Effector memory CD8-positive, alpha-beta T cell (primary cell): ENCODE measurements around the gene NTM.

ENCODE experiments used
- ATAC-seq: fragments of 150-1000 bp; cut with Tn5 transposase; replicated peaks from 2 replicates; pipeline ENCODE4 v1.10.0; 2021; ENCODE audit warnings: mild to moderate bottlenecking, moderate library complexity
- DNase-seq, 3 experiments: peaks; one replicate each; pipeline ENCODE4 v3.0.0; 2021
- H3K27ac Mint-ChIP-seq, 2 donors: one replicate each; pipeline ENCODE4 v1.8.0; 2022; ENCODE audit warnings: mild to moderate bottlenecking in 2 of 2, mixed read lengths in 2 of 2, moderate library complexity in 2 of 2
- H3K27me3 Mint-ChIP-seq, 2 donors: one replicate each; pipeline ENCODE4 v1.8.0; 2022; ENCODE audit warnings: mixed read lengths in 2 of 2
- H3K36me3 Mint-ChIP-seq: one replicate; pipeline ENCODE4 v1.8.0; 2022; ENCODE audit warnings: mild to moderate bottlenecking, moderate library complexity, mixed read lengths; ENCODE audit not compliant: insufficient read depth
- H3K4me1 Mint-ChIP-seq, 2 donors: one replicate each; pipeline ENCODE4 v1.8.0; 2022; ENCODE audit warnings: low read depth in 2 of 2, mixed read lengths in 2 of 2
- H3K4me3 Mint-ChIP-seq, 2 donors: one replicate each; pipeline ENCODE4 v1.8.0; 2022; ENCODE audit warnings: mild to moderate bottlenecking in 2 of 2, mixed read lengths in 2 of 2, moderate library complexity in 2 of 2
- H3K9me3 Mint-ChIP-seq, 2 donors: one replicate each; pipeline ENCODE4 v1.8.0; 2022; ENCODE audit warnings: mixed read lengths in 2 of 2

Gene NTM

DNA sequence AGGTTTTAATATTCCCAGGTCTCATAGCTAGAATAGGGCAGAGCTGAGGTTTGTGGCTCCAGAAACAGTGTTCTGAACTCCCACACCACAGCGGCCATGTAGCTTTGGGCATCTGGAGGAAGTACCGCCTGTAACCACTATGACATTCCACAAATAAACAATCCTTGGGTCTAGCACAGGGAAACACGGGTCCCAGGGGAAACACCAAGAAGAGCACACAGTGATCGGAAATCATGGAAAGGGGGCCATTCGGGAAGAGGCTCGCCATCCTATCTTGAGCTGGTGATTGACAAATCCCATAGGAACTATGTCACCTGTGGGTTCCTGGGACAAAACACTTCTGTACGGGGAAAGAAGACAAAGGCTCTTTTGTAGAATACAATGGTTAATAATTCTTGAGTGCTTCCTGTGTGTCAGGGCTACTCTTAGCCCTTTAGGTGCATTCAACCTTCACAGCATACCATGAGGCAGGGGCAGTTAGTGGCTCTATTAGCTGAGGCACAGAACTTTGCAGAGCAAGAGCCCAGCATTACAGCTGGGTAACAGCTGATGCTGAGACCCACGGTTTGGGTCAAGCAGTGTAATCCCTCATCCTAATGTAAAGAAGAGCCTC is 514.2 kb downstream of the NTM start:
- H3K36me3 Mint-ChIP-seq: no peaks in the 10 kb centered on the region
- peaks cover 6 to 8% of the 10 kb centered on the region in 2 donors for H3K9me3 Mint-ChIP-seq
- ATAC-seq: no peak
- H3K4me1 Mint-ChIP-seq: no peaks in the 10 kb centered on the region
- no peak overlapping the region for H3K27ac Mint-ChIP-seq
- DNase-seq: no peak
- H3K27me3 Mint-ChIP-seq: no peaks in the 10 kb centered on the region
- no peak overlapping the region for H3K4me3 Mint-ChIP-seq

DNA sequence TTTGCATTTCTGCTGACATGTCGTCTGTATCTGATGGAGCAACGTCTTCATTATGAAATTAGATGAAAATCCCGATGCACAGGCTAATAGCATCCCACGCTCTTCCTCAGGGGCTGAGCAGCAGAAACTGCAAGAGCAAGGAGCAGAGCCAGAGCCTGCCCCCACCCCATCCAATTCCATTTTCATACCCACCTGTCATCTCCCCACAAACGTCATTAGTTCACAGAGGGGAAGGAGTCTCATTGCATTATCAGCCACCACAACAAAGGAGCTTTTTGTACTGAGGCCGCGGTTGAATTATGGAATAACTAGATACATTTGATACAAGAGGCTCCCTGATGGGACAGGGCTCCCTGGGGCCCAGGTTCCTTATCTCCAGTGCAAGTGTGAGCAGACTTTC is 515.0 kb downstream of the NTM start:
- Mint-ChIP-seq H3K9me3 (peaks cover 6 to 8% of the 10 kb centered on the region in 2 donors), H3K27ac (no peak overlapping the region), H3K4me3 (no peak overlapping the region), H3K4me1 (no peaks in the 10 kb centered on the region), H3K27me3 (no peaks in the 10 kb centered on the region), H3K36me3 (no peaks in the 10 kb centered on the region)
- DNase-seq (no peak), ATAC-seq (no peak)

DNA sequence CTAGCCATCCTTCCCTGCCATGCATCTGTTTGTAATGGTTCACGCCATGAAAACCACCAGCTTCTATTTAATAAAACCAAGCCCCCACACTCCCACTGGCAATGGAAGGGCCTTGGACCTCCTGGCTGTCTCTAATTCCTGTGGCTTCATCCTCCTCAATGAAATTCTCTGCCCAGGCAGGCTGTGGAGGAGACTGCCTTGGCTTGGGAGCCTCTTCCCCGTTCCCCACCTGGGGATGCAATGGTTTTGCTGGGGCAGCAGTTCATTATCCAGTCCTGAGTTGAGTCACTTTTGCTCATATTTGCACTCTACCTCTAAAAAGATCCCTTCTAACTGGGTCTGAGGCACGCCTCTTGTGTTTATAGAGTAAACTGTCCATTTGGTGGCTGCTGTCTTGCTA is 515.8 kb downstream of the NTM start:
- no peak for DNase-seq
- Mint-ChIP-seq H3K4me1 (no peaks in the 10 kb centered on the region), H3K4me3 (no peak overlapping the region), H3K27ac (no peak overlapping the region), H3K27me3 (no peaks in the 10 kb centered on the region), H3K9me3 (peaks cover 6 to 8% of the 10 kb centered on the region in 2 donors), H3K36me3 (no peaks in the 10 kb centered on the region)
- ATAC-seq: no peak

DNA sequence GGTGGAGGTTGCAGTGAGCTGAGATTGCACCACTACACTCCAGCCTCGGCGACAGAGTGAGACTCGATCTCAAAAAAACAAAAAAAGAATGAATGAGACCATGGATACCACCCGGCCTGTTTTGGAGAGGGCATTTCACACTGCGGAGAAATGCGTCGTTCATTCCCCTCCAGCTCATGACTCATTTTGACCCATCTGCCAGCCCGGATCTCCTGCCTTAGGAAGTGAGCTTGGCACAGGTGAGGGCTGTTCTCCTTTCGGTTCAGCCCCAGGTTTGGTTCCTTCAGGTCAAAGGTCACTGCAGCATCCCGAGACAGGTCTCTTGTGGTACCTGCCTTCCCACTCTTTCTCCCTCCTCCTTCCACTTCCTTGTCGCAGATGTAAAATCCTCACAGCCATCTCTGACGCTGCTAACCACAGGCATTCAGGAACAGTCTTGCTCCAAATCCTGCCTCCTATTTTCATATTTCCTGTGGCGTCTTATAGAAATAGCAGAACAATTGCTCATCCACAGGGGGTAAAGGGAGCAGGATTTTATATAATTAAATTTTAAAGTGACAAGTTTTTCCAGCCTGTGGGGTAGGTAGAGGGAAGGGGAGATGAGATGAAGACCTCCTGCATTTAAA is 517.9 kb downstream of the NTM start:
- H3K4me3 Mint-ChIP-seq: no peak overlapping the region
- no peak for ATAC-seq
- H3K27me3 Mint-ChIP-seq: no peaks in the 10 kb centered on the region
- H3K4me1 Mint-ChIP-seq: no peaks in the 10 kb centered on the region
- no peaks in the 10 kb centered on the region for H3K36me3 Mint-ChIP-seq
- DNase-seq: no peak
- peaks cover 6 to 7% of the 10 kb centered on the region in 2 donors for H3K9me3 Mint-ChIP-seq
- H3K27ac Mint-ChIP-seq: no peak overlapping the region

DNA sequence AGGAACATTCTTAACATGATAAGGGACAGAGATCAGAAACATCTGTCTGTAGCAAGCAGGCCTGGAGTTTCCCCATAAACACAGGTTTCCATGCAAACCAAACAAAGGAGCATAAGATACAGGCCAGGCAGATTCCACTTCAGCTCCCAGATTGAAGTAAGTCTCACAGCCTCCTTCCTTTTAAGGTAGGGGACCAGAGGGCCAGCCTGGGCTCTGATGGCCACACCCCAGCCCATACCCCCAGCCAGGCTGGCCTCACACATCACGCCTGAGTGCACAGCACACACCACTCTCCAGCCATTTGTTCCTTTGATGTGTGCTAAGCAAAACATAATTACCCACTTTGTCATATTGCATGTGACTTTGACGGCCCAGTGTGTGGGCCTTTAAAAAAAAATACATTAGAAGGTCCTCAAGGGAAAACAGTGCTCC is 518.7 kb downstream of the NTM start:
- no peak for ATAC-seq
- Mint-ChIP-seq H3K4me1 (no peaks in the 10 kb centered on the region), H3K36me3 (no peaks in the 10 kb centered on the region), H3K9me3 (peaks cover 7 to 11% of the 10 kb centered on the region in 2 donors), H3K27ac (no peak overlapping the region), H3K4me3 (no peak overlapping the region), H3K27me3 (no peaks in the 10 kb centered on the region)
- DNase-seq: no peak

DNA sequence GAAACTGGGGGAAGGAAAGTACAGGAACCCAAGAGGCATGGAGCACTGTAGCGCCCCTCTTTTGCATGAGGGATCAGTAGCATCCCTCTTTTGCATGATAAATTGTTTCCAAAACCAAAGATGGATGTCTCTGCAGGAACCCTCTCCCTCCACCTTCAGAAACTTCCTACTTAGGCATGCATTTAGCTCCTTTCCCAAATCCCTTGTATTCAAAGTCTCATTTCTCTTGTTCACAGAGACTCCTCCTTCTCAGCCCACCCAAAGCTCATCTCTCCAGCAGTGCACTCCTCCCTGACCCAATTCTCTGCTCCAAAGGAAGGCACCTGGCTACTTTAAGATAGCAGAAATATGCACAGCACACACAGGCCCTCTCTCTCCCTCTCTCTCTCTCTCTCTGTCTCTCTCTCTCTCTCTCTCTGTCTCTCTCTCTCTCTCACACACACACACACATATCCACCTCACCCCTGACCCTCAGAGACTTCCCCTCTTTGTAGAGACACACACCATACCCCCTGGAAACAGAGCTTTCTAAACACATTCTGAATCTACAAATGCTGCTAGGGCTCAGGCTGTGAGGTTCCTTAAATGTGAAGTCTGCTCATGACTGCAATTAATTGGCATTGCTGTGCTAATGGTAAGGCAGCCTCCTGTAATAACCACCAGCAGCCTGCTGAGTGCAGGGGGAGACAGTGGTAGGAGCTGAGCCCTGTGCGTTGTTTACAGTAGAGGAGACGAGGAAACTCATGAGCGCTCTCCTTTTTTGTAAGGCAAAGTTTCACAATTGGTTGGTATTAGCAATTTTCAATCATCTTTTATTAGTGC is 519.6 kb downstream of the NTM start:
- DNase-seq (no peak), ATAC-seq (no peak)
- Mint-ChIP-seq H3K9me3 (peaks cover 5 to 11% of the 10 kb centered on the region in 2 donors), H3K27ac (no peak overlapping the region), H3K4me1 (no peaks in the 10 kb centered on the region), H3K27me3 (no peaks in the 10 kb centered on the region), H3K4me3 (no peak overlapping the region), H3K36me3 (no peaks in the 10 kb centered on the region)

DNA sequence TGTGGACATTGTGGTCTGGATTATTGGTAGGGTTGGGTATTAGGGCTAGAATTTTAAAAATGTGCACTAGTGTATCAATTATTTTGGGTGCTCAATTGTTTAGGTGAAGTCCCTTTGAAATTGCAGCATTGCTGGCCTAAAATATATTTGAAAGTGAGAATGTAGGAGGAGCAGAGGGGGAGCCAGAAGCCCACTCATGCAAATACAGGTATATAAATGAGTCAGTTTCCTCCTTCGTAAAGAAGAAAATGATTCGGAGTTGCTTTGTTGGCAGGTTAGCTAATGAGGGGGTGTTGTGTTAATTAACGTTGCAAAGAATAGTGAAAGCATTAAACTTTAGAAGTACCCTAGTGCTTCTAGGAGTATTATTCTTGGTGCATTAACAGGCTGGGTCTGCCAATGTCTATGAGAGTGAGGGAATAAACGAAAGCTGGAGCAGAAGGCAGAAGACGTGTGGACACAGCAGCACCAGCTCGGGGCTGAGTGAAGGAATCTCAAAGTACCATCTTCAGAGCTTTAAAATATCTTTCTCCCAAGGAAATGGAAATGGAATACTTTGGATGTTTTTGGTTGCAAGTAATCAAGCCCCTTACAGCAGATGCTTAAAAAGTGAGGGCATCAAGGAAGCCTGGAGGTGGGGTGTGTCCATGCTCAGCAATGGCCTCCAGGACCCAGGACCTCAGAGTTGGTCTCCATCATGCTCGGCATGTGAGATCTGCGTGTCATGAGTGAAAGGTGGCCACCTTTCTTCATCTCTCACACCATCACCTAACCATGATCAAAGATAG is 522.9 kb downstream of the NTM start:
- Mint-ChIP-seq H3K4me1 (no peaks in the 10 kb centered on the region), H3K27ac (no peak overlapping the region), H3K27me3 (no peaks in the 10 kb centered on the region), H3K36me3 (no peaks in the 10 kb centered on the region), H3K9me3 (peaks cover 2 to 11% of the 10 kb centered on the region in 2 donors), H3K4me3 (no peak overlapping the region)
- no peak for ATAC-seq
- no peak for DNase-seq

DNA sequence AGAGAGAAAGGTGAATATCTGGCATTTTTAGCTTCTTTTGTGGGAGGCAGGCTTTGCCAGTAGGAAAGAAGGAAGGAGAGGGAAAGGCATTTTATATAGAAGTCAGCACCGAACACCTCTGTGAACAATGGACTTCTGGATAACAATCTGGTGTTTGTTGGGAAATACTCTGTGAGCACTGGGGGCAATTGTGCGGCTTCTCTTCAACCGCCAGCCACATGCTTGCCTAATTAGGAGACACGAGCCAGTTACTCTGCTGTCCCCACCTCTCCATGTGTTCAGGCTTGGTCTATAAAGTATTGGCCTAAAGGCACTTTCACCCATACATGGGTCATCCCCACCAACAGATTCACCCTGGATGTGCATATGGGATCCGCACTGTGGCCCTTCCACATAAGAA is 523.6 kb downstream of the NTM start:
- DNase-seq: no peak
- Mint-ChIP-seq H3K27ac (no peak overlapping the region), H3K4me1 (no peaks in the 10 kb centered on the region), H3K27me3 (no peaks in the 10 kb centered on the region), H3K4me3 (no peak overlapping the region), H3K9me3 (peaks cover 2 to 11% of the 10 kb centered on the region in 2 donors), H3K36me3 (no peaks in the 10 kb centered on the region)
- ATAC-seq: no peak

DNA sequence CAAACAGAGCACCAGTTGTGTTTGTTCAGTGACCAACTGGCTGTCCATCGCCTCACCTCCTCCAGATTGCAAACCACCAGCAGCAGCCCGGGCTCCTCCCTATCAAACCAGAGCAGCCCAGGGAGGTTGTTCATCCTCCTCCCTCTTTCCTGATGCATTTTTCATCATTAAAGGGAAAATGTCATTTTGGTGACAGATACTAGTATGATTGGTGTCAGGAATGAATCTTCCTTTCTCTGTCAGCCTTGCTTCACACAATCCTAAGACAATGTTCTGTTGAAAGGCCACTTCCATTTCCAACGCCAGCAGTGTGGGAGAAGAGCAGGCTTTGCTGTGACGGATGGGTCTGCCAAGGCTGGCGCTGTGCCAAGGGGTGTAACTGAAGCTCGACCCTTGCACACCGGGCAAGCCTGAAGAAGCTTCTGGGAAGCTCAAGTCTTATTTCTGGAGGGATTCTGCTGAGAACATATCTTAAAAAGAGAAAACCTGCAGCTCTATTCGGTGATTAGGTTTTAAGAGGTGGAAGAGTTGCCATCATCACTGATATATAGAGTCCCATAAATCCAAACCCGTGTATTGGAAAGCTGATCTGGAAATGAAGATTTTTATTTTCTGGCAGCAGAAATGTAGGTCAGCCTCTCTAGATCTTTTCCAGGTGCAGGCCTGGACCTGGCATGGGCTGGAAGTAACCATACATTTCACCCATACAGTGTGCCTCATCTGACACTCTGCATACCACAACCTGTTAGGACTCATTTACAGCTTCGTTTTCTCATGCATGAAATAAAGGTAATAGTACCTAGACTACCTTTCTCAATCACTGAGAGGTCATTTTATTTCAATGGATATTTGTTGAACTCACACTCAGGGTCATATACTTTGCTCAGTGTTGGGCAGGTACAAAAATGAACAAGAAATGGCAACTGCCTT is 524.5 kb downstream of the NTM start:
- no peaks in the 10 kb centered on the region for H3K27me3 Mint-ChIP-seq
- H3K36me3 Mint-ChIP-seq: no peaks in the 10 kb centered on the region

DNA sequence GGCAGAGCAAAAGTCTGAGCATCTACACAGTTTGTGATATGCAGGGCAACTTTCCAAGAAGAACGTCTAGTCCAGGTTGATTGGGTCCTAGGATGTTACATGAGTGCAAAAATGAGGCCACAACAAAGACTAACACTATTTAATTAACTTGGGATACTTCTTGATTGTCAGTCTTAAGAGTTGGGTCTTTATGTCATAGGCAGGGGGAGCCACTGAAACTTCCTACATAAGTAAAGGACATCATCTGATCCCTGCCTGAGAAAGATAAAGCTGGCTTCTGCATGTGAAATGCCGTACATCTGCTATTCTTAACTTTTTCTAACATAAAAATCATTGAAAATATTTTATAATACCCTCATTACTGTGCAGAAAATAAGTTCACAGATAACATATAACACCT is 525.5 kb downstream of the NTM start:
- no peaks in the 10 kb centered on the region for H3K36me3 Mint-ChIP-seq
- peaks cover 2 to 11% of the 10 kb centered on the region in 2 donors for H3K9me3 Mint-ChIP-seq
- no peak overlapping the region for H3K4me3 Mint-ChIP-seq

More for the DNA sequence above, 524.5 kb downstream of the NTM start:
- DNase-seq (no peak), ATAC-seq (no peak)
- Mint-ChIP-seq H3K4me1 (no peaks in the 10 kb centered on the region), H3K9me3 (peaks cover 2 to 11% of the 10 kb centered on the region in 2 donors), H3K4me3 (no peak overlapping the region), H3K27ac (no peak overlapping the region)

DNA sequence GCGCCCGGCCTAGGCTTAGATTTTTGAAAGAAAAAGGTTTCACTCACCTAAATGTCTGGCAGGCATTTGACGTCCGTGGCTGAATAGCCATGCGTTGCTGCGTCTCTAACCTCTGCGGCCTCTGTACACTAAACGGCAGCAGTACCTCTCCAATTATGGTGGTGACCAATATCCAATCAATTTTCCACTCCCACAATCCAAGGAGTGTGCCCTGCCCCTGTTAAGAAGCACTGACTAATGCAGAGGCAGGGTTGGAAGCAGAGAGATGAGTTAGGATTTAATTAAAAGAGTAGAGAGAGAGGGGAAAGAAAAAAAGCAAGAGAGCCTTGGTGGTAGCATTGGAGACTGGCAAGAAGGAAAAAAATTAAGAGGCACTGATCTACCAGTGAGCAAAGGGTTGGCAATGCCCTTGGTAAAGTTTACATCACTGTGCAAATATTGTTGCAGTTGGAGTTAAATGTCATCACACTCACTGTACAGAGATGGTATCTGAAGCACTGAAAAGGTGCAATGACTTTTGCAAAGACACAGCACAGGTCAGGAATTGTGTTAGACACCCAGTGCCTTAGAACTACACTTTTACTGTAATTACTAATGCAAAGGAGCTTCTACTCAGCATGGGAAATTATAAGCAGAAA is 526.7 kb downstream of the NTM start:
- Mint-ChIP-seq H3K9me3 (peaks cover 2 to 11% of the 10 kb centered on the region in 2 donors), H3K36me3 (no peaks in the 10 kb centered on the region), H3K27ac (no peak overlapping the region), H3K4me1 (no peaks in the 10 kb centered on the region), H3K27me3 (no peaks in the 10 kb centered on the region), H3K4me3 (no peak overlapping the region)
- ATAC-seq (no peak), DNase-seq (no peak)

More for the DNA sequence above, 525.5 kb downstream of the NTM start:
- ATAC-seq: no peak
- DNase-seq: no peak
- Mint-ChIP-seq H3K27ac (no peak overlapping the region), H3K27me3 (no peaks in the 10 kb centered on the region), H3K4me1 (no peaks in the 10 kb centered on the region)

DNA sequence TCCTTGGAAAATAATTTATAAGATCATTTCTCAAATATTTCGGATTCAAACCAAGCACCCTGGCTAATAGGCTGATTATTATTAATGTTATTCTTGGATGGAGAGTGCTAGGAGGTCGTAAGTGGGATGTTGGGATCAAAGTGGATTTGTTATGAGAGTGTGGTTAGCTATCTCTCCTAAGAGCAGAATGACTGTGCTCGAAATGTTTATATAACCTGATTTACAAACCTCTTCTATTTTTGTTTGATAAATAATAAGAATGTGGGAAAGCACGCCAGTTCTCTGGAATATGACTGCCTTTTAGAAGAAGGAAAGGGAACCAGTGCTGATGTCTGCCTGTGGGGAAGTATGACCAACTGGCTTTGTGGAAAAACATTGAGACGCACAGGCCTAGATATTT is 527.5 kb downstream of the NTM start:
- Mint-ChIP-seq H3K27ac (no peak overlapping the region), H3K36me3 (no peaks in the 10 kb centered on the region), H3K4me1 (no peaks in the 10 kb centered on the region), H3K27me3 (no peaks in the 10 kb centered on the region), H3K9me3 (peaks cover 0 to 10% of the 10 kb centered on the region in 2 donors), H3K4me3 (no peak overlapping the region)
- ATAC-seq: no peak
- DNase-seq: no peak
